GM18505 (cell line): Measurements from ENCODE around the gene ST6GALNAC3.

Experiments
- ATAC-seq: cut with Tn5 transposase; IDR thresholded peaks from one replicate; pipeline ENCODE4 v1.9.1; 2021; ENCODE audit not compliant: unreplicated experiment
- POLR2A ChIP-seq: IDR thresholded peaks from 4 replicates; pipeline ENCODE4 v1.6.1; 2011; ENCODE audit warnings: borderline replicate concordance; ENCODE audit not compliant: insufficient read depth, insufficient read length; ENCODE audit errors: extremely low read depth

The ST6GALNAC3 gene

GRCh38 chr1:76607717-76608116 is 533.2 kb downstream of the ST6GALNAC3 start:
- no peak for TF ChIP-seq POLR2A

DNA sequence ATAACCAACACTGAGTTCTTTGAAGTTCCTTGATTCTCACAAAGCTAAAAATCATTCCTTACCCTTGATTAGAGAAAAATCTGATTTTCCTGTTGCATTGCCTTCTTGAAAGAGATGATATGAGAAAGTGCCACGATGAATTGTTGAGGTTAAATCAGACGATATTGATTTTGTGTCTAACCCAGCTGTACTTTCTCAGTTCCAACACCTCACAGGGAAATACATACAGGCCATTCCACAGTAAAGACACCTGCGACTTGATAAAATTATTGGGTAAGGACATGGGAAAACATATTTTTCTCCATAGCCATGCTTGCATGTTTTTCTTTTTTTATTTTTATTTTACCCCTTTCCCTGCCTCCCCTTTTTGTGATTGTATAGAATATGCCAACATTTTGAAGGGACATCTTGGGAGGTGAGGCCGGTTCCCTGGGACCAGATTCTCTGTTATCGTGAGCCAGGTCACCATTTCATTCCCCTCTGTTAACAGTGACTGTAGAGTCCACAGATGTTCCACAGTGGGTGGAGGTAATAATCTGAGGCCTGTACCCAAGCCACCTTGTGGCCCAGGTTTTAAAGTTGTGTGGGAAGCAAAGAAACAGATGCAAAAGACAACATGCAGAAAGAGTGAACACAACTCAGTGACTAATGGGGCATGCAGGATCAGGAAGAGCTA is 537.4 kb downstream of the ST6GALNAC3 start:
- no peak for TF ChIP-seq POLR2A
- no peak for ATAC-seq

More at GRCh38 chr1:76607717-76608116, 533.2 kb downstream of the ST6GALNAC3 start:
- no peak for ATAC-seq

GRCh38 chr1:76613886-76614285 is 539.3 kb downstream of the ST6GALNAC3 start:
- TF ChIP-seq POLR2A = no peak
- no peak for ATAC-seq

- no peak for TF ChIP-seq POLR2A
- ATAC-seq = no peak
These were observed 540.9 kb downstream of the ST6GALNAC3 start for GRCh38 chr1:76615253-76616035.

DNA sequence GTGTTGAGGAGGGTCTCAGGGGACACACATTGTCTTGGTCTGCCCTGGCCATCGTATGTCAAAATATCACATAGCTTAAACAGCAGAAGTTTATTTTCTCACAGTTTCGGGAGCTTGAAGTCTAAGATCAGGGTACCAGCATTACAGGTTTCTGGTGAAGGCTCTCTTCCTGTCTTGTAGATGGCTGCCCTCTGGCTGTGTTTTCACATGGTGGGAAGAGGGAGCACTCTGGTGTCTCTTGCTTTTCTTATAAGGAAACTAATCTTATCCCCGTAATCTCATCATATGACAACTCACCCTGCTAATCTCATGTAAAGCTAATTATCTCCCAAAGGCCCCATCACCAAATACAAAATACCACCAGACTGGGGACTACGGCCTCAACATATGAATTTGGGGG is 545.8 kb downstream of the ST6GALNAC3 start:
- no peak for ATAC-seq
- TF ChIP-seq POLR2A = no peak

GRCh38 chr1:76622774-76623528 is 548.4 kb downstream of the ST6GALNAC3 start:
- no peak for ATAC-seq
- TF ChIP-seq POLR2A = no peak

DNA sequence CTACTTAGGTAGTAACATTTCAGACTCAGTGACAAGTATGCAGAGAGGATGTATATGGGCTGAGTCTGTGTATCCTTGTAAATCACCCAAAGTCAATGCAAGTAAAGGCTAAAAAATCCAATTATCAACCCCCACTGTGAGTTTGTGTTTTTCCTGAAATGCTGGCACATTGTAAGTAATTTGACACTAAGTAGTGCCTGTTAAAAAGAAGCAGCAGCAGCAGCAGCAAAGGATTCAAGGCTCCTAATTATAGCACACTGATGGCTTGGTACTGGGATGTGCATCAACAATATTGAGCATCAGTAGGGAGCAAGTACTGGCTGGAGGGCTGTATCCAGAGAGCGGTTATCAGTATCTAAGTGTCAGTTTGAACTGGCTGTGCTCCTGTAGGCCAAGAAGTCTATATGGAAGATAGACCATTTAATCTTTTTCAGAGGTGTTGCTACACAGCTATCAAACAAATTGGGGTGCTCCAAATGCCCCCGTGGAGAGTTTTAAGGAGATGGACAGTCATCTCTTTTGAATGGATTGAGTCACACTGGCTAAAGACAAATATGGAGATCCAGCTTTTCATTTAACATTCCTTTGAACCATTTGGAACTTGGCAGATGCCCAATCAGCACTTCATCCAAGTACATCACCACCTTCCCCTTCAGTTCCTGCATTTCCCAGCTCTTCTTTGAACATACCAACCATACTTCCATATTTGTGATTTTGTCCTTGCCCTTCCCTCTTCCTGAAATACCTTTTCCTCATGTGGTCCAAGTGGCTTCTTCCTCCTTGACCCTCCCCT is 551.5 kb downstream of the ST6GALNAC3 start:
- TF ChIP-seq POLR2A = no peak
- no peak for ATAC-seq

DNA sequence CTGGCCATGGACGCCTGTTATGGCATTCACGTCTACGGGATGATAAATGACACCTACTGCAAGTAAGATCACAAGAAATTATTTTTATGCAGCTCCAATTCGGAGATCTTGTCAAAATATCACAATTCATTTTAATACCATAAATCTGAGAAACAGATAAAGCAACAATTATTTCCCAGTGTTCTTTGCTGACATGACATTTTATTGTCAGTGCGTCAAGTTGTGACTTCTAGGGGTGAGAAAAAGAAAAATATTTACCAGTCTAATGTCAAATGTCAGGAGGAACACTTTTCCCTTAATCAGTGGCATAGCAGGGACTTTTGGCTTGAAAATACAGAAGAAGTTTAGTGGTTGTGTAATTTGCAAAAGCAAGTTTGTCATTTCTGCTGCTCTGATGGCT is 553.0 kb downstream of the ST6GALNAC3 start:
- no peak for TF ChIP-seq POLR2A
- ATAC-seq = no peak

DNA sequence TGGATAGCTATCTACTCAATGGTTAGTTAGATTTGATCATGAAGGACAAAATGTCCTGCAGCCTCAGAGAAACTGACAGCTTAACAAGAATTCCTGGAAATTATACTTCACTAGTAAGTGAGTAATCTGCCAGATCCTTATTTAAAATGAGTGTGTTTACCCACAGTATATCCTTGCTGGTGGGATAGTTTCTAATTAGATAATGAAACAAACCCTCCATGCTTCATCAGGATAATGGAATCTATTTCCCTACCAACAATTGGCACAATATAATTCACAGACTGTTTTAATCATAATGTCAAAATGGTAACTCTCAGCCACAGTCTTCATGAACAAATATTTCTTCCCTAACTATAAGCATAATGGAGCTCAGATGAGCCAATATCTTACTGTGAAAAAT is 553.4 kb downstream of the ST6GALNAC3 start:
- ATAC-seq = no peak
- no peak for TF ChIP-seq POLR2A

GRCh38 chr1:76632136-76632535 is 557.6 kb downstream of the ST6GALNAC3 start:
- TF ChIP-seq POLR2A = no peak
- no peak for ATAC-seq

DNA sequence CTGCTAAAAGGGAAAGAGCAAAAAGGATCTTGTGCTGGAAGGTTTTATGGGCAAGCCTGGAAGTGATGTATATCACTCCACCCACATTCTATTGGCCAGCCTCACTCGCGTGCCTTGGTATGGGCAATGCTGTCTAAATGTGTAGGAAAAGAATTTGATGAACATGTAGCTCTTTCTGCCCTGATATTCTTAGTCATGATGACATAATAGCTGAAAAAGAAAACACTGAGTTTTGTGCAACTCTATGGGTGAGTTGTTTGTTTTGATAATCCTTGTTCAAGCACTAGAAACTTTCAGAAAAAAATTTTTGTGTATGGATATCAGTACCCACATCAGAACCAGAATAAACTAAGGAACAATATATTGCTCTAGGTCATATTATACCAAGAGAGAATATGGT is 561.2 kb downstream of the ST6GALNAC3 start:
- ATAC-seq = no peak
- no peak for TF ChIP-seq POLR2A

DNA sequence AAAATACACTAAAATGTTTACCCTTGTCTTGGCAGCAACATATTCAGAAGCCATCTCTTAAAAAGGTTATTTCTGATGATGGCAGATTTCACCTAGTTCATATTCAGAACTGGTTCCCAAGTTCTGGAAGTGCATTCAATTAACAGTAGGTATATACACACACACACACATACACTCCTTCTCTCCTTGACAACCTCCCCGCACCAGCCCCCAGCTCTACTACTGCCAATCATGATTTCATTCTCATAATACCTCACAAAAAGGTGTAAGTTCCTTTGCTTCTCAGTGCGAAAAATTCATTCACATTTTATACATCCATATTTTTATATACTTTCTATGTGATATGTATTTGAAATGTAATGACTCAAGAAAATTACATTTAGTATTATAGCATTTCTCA is 564.6 kb downstream of the ST6GALNAC3 start:
- no peak for TF ChIP-seq POLR2A
- ATAC-seq = no peak

DNA sequence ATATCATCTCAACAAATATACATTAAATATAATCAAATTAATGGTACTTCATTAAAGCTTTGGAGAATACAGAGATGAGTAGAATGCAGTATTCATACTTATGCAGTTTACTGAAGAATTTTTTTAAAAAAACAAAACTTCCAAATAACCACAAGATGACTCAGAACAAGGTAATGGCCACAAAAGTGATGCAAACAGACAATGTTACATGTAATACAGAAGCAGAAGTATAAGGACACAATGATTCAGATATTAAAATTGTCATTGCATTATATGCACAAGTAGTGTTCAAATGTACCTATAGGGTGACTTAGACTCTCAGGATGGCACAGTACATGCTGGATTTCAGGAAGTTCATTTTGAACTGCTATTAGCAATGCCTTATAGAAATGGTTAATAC is 565.5 kb downstream of the ST6GALNAC3 start:
- no peak for ATAC-seq
- no peak for TF ChIP-seq POLR2A
